Stimulated activated CD4-positive, alpha-beta T cell treated with anti-CD3 and anti-CD28 coated beads, Interleukin-12 subunit alpha, Interleukin-12 subunit beta, amount 100 ng/mL, for 48 hours (primary cell): ENCODE results near the gene MSX2.

Experiments
- DNase-seq, 3 donors: peaks; one replicate each; pipeline ENCODE4 v3.0.0-alpha.2; 2020; ENCODE audit warnings: low read depth in 2 of 3, low spot score in 1 of 3

Gene MSX2

GRCh38 chr5:174773371-174773770 lies 49.0 kb downstream of the MSX2 start:
- no peak for DNase-seq

DNA sequence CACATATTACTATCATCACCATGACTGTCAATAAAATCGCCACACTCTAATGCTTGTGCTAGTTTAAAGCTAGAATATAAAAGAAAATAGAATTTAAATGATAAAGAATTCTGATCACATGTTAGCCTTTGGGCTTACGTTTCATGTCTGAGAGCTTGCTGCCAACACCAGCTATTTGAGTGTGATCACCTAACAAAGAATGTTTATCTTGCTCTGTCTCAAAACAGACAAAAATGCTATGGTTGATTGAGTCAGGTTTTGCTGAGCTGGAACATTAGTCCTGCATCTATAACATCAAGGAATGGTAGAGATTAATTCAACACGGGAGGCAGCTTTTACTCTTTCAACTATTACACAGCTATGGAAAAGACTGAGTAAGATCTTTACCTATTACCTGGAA lies 50.7 kb downstream of the MSX2 start:
- no peak for DNase-seq

DNA sequence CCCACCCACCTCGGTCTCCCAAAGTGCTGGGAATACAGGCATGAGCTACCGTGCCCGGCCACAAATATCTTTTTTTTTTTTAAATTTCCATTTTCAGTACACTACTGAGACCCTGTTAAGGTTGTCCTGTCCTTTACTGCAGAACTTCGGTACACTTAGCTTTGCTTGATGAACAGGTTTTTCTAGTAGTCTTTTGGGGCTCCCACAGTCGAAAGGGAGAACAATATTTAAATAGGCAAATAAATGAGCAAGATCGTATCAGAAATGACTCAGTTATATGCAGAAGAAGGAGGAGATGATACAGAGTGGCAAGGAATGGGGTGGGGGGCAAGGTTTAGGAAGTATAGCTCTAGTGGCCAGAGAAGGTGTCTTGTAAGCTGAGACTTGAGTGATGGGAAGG lies 52.7 kb downstream of the MSX2 start:
- DNase-seq: no peak

GRCh38 chr5:174777583-174777982 lies 53.2 kb downstream of the MSX2 start:
- DNase-seq: no peak
